K562 (cell line): ENCODE measurements around the gene FGG. TPM values are rescaled to one million over a fixed set of nuclear protein-coding genes. Genes with fewer than 3 reads are reported as not detected.
A peak's percentile ranks its signal among the peaks of the same experiment; 100 is the strongest.

Source experiments
- ATAC-seq: fragments of 200-7000 bp; cut with Tn5 transposase; 3 replicates; pipeline ENCODE4 v1.9.1; 2020; ENCODE audit warnings: moderate library complexity
- BruUV-seq: library from RNA; stranded (reverse); fragments of 400-500 nt; replicated peaks from 2 replicates; lab custom pipeline; 2021; lab: Mats Ljungman, UMichigan
- CTCF ChIA-PET: fragments of 300-600 bp; formaldehyde crosslinking; extraction: SDS; loops from one replicate; lab custom pipeline; 2021; ENCODE audit warnings: low intra/inter-chr PET ratio; lab: Yijun Ruan, JAX
- POLR2A ChIA-PET: fragments of 300-600, 350-650 bp; sonication (Branson Sonifier 250); formaldehyde crosslinking; extraction: SDS; loops from one replicate; lab custom pipeline; 2021; ENCODE audit warnings: antibody characterized with exemption, inconsistent platforms; lab: Yijun Ruan, JAX
- DNase-seq, 4 experiments: peaks; one replicate each; pipeline versions ENCODE4 v3.0.0 to v3.0.0-alpha.2; 2011 to 2018; ENCODE audit warnings: low spot score in 3 of 4, mixed read lengths in 3 of 4; ENCODE audit errors: extremely low read depth in 1 of 4
- FAIRE-seq: peaks from 2 replicates; lab custom pipeline; 2011; peaks lifted over from hg19 to GRCh38; lab: Jason Lieb, UNC
- H2AFZ ChIP-seq: 2 replicates; pipeline ENCODE4 v1.6.0; 2011; ENCODE audit warnings: low read depth, low read length, control low read depth, inconsistent platforms
- H3K27ac ChIP-seq: fragments of 200-600 bp; 3 replicates; pipeline ENCODE4 v1.8.0; 2011; ENCODE audit warnings: low read depth, mild to moderate bottlenecking, control low read depth, inconsistent platforms, low read length, moderate library complexity, mixed read lengths; ENCODE audit errors: extremely low read depth
- H3K27me3 ChIP-seq, 2 experiments: fragments of 300-600 bp in 1 of 2; 2 replicates in 1 of 2; 3 replicates in 1 of 2; pipeline versions ENCODE4 v1.6.0 to v1.8.0; 2011; ENCODE audit warnings: inconsistent platforms in 2 of 2, low read length in 2 of 2, mild to moderate bottlenecking in 1 of 2, mixed read lengths in 1 of 2, moderate library complexity in 1 of 2; ENCODE audit not compliant: control insufficient read depth in 2 of 2, insufficient read depth in 2 of 2
- H3K36me3 ChIP-seq: fragments of 300-600 bp; 3 replicates; pipeline ENCODE4 v1.8.0; 2011; ENCODE audit warnings: mild to moderate bottlenecking, low read length, inconsistent platforms; ENCODE audit not compliant: control insufficient read depth, insufficient read depth
- H3K4me1 ChIP-seq, 2 experiments: fragments of 200-600 bp in 1 of 2; replicated peaks in 1 of 2; 2 replicates in 1 of 2; 3 replicates in 1 of 2; pipeline versions ENCODE4 v1.5.1 to v1.8.0; 2011; ENCODE audit warnings: inconsistent platforms in 2 of 2, low read length in 2 of 2, mild to moderate bottlenecking in 1 of 2, mixed read lengths in 1 of 2, moderate library complexity in 1 of 2; ENCODE audit not compliant: control insufficient read depth in 2 of 2, insufficient read depth in 2 of 2
- H3K4me2 ChIP-seq: 2 replicates; pipeline ENCODE4 v1.6.1; 2011; ENCODE audit warnings: low read length, control low read depth, inconsistent platforms, mixed read lengths; ENCODE audit not compliant: insufficient read depth
- H3K4me3 ChIP-seq: fragments of 200-600 bp; sonication (generic), shearing (Covaris generic); 2 replicates; pipeline ENCODE4 v1.5.1; 2016; ENCODE audit warnings: control low read depth, inconsistent platforms
- H3K79me2 ChIP-seq: fragments of 200-600 bp; 3 replicates; pipeline ENCODE4 v1.8.0; 2011; ENCODE audit warnings: low read length, inconsistent platforms; ENCODE audit not compliant: control insufficient read depth, insufficient read depth
- H3K9ac ChIP-seq, 2 experiments: 2 replicates each; pipeline versions ENCODE4 v1.6.0 to v1.6.1; 2011; ENCODE audit warnings: low read depth in 2 of 2, low read length in 2 of 2, control low read depth in 1 of 2, inconsistent platforms in 1 of 2, mild to moderate bottlenecking in 1 of 2, mixed read lengths in 1 of 2; ENCODE audit not compliant: insufficient read depth in 1 of 2
- H3K9me1 ChIP-seq: one replicate; pipeline ENCODE4 v1.6.0; 2011; ENCODE audit warnings: inconsistent platforms, mild to moderate bottlenecking, low read length, moderate library complexity; ENCODE audit not compliant: control insufficient read depth, insufficient read depth
- H3K9me3 ChIP-seq: replicated peaks from 2 replicates; pipeline ENCODE4 v1.5.1; 2011; ENCODE audit warnings: low read depth, low read length, inconsistent platforms; ENCODE audit not compliant: control insufficient read depth, insufficient read depth
- H4K20me1 ChIP-seq: replicated peaks from 2 replicates; pipeline ENCODE4 v1.6.1; 2011; ENCODE audit warnings: low read length, inconsistent platforms, mixed read lengths; ENCODE audit not compliant: control insufficient read depth, insufficient read depth
- CREB3 ChIP-seq: fragments of 450-650 bp; conservative IDR thresholded peaks from 2 replicates; pipeline ENCODE4 v1.6.1; 2016; ENCODE audit warnings: missing genetic modification characterization, low read depth, mild to moderate bottlenecking, missing compliant biosample characterization, moderate library complexity
- DMBX1 ChIP-seq: fragments of 250-450 bp; sonication (Bioruptor Pico); IDR thresholded peaks from 2 replicates; pipeline ENCODE4 v1.8.0; 2022; ENCODE audit warnings: inconsistent platforms, mild to moderate bottlenecking, moderate library complexity, borderline replicate concordance
- HDAC8 ChIP-seq: fragments of 450-650 bp; IDR thresholded peaks from 2 replicates; pipeline ENCODE4 v1.6.1; 2016; ENCODE audit warnings: mild to moderate bottlenecking, missing genetic modification characterization, moderate library complexity, missing compliant biosample characterization
- LCOR ChIP-seq: sonication (generic); formaldehyde crosslinking; IDR thresholded peaks from 2 replicates; pipeline ENCODE4 v1.8.0; 2022; ENCODE audit warnings: mild to moderate bottlenecking, missing genetic modification reagents
- MLLT1 ChIP-seq, 2 experiments: fragments of 450-650 bp; IDR thresholded peaks; 2 replicates each; pipeline ENCODE4 v1.6.1; 2016
- SRSF3 ChIP-seq: fragments of 200-400 bp; formaldehyde crosslinking; IDR thresholded peaks from 2 replicates; pipeline ENCODE4 v1.6.1; 2016; ENCODE audit warnings: mild to moderate bottlenecking, low read length, moderate library complexity; ENCODE audit not compliant: insufficient read depth
- STAG1 ChIP-seq: sonication (generic); formaldehyde crosslinking; IDR thresholded peaks from 2 replicates; pipeline ENCODE4 v1.5.0; 2020; ENCODE audit warnings: missing genetic modification reagents, borderline replicate concordance
- ZNF277 ChIP-seq: fragments of 250-450 bp; sonication (Bioruptor Pico); IDR thresholded peaks from 2 replicates; pipeline ENCODE4 v1.8.0; 2022; ENCODE audit warnings: inconsistent platforms, mild to moderate bottlenecking, moderate library complexity, borderline replicate concordance
- WGBS: fragments of 100-300 bp; shearing (Covaris generic); methylation state at CpG from one replicate; pipeline ENCODE4 v1.1.6; 2016; ENCODE audit warnings: low coverage, mixed read lengths; ENCODE audit not compliant: insufficient coverage; ENCODE audit errors: missing lambda C conversion rate; 5-methylcytosine and 5-hydroxymethylcytosine counted together
- in situ Hi-C: fragments of 300-500 bp; cut with MboI; formaldehyde crosslinking; loops from 4 replicates; pipeline ENCODE4 v1.15.0; 2018; ENCODE audit warnings: inconsistent platforms, mixed read lengths
- intact Hi-C: fragments of 100-400 bp; cut with micrococcal nuclease; formaldehyde crosslinking; loops from 2 replicates; pipeline ENCODE4 v1.14.2; 2022
- polyA plus RNA-seq, 8 experiments: library from polyadenylated mRNA; depleted of rRNA in 4 of 8; stranded (reverse) in 5 of 8; unstranded in 3 of 8; fragments of >200 nt; fragmentation: Nextera tagmentation in 2 of 8; fragmentation: Illumina TruSeq in 1 of 8; extraction: Ambion mirVana in 2 of 8; extraction: Trizol in 1 of 8; gene quantifications; 2 replicates each; pipeline versions ENCODE4 v1.2.1 to v1.2.3, GENCODE V29; 2011 to 2014; ENCODE audit warnings: inconsistent platforms in 1 of 8, missing spikeins in 1 of 8
- total RNA-seq, 7 experiments: library from RNA; depleted of rRNA in 6 of 7; stranded (reverse); fragments of >200 nt in 6 of 7; fragmentation: Illumina TruSeq in 2 of 7; extraction: Trizol in 2 of 7; gene quantifications; 2 replicates each; pipeline versions ENCODE4 v1.2.1 to v1.2.3, GENCODE V29; 2011 to 2021; ENCODE audit warnings: low replicate concordance in 1 of 7

FGG gene
- total and polyA plus RNA-seq, 9 of the 15 experiments (the other 6 are each of a cell fraction or from before 2014, with no cell fraction given) = 0.08 to 2.2 (median 0.33) TPM; not detected in 2

- Histone ChIP-seq H3K4me1 (no peaks in the 10 kb centered on the region), H2AFZ (peak overlapping the region; percentile 34; the same call in 1 of the 2 replicates), H3K36me3 (no peaks in the 10 kb centered on the region), H3K9me3 (no peaks in the 10 kb centered on the region), H3K9ac (no peak overlapping the region), H3K4me3 (no peak overlapping the region), H3K9me1 (no peaks in the 10 kb centered on the region), H3K27me3 (no peaks in the 10 kb centered on the region), H3K27ac (no peak overlapping the region), H4K20me1 (no peaks in the 10 kb centered on the region), H3K79me2 (no peaks in the 10 kb centered on the region), H3K4me2 (no peak overlapping the region)
- POLR2A ChIA-PET = interaction anchor here (0.6 to 1.8 kb wide), 3 partner anchors 10 to 17 kb away, joined by 3 to 5 read pairs (median 4); no protein-coding TSS in a partner anchor
- FAIRE-seq = no peak
- intact Hi-C loops (no loop called here), in situ Hi-C loops (no loop called here)
- 11% methylated on average over 5 of the region's 5 CpGs for WGBS
- BruUV-seq = no TSS peak
- no peak for TF ChIP-seq CREB3 (tag)
- TF ChIP-seq HDAC8 (tag) = no peak
- DNase-seq = no peak
- no peak; the same call in 2 of the 3 replicates for ATAC-seq
- CTCF ChIA-PET = no interaction called here
Observed at GRCh38 chr4:154569584-154569983, 42.9 kb downstream of the FGG start.

- no peaks in the 10 kb centered on the region for H3K79me2 ChIP-seq
- H3K36me3 ChIP-seq = no peaks in the 10 kb centered on the region
- ATAC-seq = no peak
- BruUV-seq = no TSS peak
- H3K9me3 ChIP-seq = no peaks in the 10 kb centered on the region
- 4% methylated on average over 3 of the region's 3 CpGs for WGBS
- FAIRE-seq = no peak
- no peak overlapping the region for H3K4me2 ChIP-seq
- TF ChIP-seq LCOR (CRISPR knock-in tag) = no peak
- TF ChIP-seq STAG1 = no peak
- no peak for TF ChIP-seq ZNF277 (CRISPR knock-in tag)
- no peak for TF ChIP-seq MLLT1 (IDR thresholded peaks at IDR 0.05)
- no peak for TF ChIP-seq DMBX1 (CRISPR knock-in tag)
- no peak for TF ChIP-seq SRSF3
- no peak overlapping the region for H3K4me3 ChIP-seq
- no peak for DNase-seq
- H3K4me1 ChIP-seq = no peaks in the 10 kb centered on the region
- no peaks in the 10 kb centered on the region for H4K20me1 ChIP-seq
- ChIA-PET POLR2A (interaction anchor here (0.6 to 1.8 kb wide), 3 partner anchors 9 to 17 kb away, joined by 3 to 5 read pairs (median 4); no protein-coding TSS in a partner anchor), CTCF (no interaction called here)
- no peaks in the 10 kb centered on the region for H3K9me1 ChIP-seq
- H3K27me3 ChIP-seq = no peaks in the 10 kb centered on the region
- H3K9ac ChIP-seq = no peak overlapping the region
- in situ Hi-C loops (no loop called here), intact Hi-C loops (no loop called here)
- no peak overlapping the region for H3K27ac ChIP-seq
- peak overlapping the region; percentile 34; the same call in 1 of the 2 replicates for H2AFZ ChIP-seq
Observed at GRCh38 chr4:154569028-154569427, 43.4 kb downstream of the FGG start.
